Measurements from ENCODE around the gene CDCA4.
"Not testable (repeated sequence)": the region's sequence is repeated elsewhere in the genome, so short reads cannot be mapped to it uniquely, and the experiment has no call there.

The CDCA4 gene

DNA sequence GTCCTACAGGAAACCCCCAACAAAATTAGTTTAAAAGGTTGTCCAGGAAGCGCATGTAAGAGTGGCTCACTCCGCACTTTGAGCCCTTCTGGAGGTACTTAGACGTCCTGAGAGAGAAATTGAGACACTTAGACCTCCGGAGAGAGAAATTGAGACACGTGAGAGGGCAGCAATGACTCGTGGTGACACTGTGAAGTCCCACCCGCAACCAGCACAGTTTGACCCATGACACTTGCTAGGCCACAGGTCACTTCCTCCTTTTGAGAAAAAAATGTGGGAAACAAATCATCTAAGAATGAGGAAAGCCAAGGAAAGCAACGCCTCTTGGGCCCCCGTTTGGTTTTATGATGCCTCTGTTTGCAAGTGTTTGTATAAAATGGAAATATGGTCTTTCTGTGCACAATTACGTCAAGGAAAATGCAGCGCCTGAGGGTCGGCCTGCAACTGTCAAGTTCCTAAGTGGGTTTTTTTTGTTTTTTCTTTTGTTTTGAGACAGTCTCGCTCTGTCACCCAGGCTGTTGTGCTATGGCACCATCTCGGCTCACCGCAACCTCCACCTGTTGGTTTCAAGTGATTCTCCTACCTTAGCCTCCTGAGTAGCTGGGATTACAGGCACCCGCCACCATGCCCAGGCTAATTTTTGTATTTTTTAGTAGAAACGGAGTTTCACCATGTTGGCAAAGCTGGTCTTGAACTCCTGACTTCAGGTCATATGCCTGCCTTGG, 13.6 kb upstream of the CDCA4 start:
- Mint-ChIP-seq H3K4me1 (peaks cover 16% of the 10 kb centered on the region), H3K9me3 (no peaks in the 10 kb centered on the region), H3K27me3 (peaks cover 25% of the 10 kb centered on the region), H3K27ac (no peak overlapping the region), H3K36me3 (peaks cover 2% of the 10 kb centered on the region), H3K4me3 (no peak overlapping the region)
- no peak for DNase-seq
- CTCF ChIA-PET = interaction anchor here (0.6 to 2.6 kb wide), 3 partner anchors 11 to 325 kb away, joined by 3 to 7 read pairs (median 3); no protein-coding TSS in a partner anchor

DNA sequence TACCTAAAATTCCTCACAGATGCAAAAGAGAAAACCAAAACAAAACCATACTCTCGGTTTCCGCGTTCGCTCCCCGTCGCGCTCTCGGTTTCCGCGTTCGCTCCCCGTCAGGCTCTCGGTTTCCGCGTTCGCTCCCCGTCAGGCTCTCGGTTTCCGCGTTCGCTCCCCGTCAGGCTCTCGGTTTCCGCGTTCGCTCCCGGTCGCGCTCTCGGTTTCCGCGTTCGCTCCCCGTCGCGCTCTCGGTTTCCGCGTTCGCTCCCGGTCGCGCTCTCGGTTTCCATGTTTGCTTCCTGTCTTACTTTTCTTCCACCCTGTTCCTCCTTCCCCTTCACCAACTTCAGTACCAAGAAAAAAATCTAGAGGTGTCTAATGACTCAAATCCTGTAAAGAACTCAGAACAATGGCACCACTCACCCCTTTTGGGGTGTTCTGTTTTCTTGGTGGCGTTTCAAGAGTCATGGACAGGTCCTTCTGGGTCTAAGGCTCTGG, 12.6 kb upstream of the CDCA4 start:
- DNase-seq = peak; percentile 51
- Mint-ChIP-seq H3K4me3 (peak overlapping the region; percentile 80), H3K4me1 (peaks cover 16% of the 10 kb centered on the region), H3K27me3 (peaks cover 25% of the 10 kb centered on the region), H3K27ac (peak overlapping the region; percentile 71)
- CTCF ChIA-PET, H3K9me3 Mint-ChIP-seq, H3K36me3 Mint-ChIP-seq: not testable (repeated sequence)

DNA sequence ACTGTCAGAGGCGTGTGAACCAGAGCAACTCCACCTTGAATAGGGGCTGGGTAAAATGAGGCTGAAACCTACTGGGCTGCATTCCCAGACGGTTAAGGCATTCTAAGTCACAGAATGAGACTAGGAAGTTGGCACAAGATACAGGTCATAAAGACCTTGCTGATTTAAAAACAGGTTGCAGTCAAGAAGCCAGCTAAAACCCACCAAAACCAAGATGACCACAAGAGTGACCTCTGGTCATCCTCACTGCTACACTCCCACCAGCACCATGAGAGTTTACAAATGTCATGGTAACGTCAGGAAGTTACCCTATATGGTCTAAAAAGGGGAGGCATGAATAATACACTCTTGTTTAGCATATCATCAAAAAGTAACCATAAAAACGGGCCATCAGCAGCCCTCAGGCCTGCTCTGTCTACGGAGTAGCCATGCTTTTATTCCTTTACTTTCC, 11.6 kb upstream of the CDCA4 start:
- CTCF ChIA-PET = interaction anchor here (2.7 kb wide), 1 partner anchor 12 kb away, joined by 6 read pairs; no protein-coding TSS in a partner anchor
- peak overlapping the region; percentile 21 for H3K4me3 Mint-ChIP-seq
- not testable (repeated sequence) for H3K9me3 Mint-ChIP-seq, H3K27ac Mint-ChIP-seq, H3K36me3 Mint-ChIP-seq, DNase-seq
- H3K27me3 Mint-ChIP-seq = peaks cover 25% of the 10 kb centered on the region
- H3K4me1 Mint-ChIP-seq = peaks cover 16% of the 10 kb centered on the region

DNA sequence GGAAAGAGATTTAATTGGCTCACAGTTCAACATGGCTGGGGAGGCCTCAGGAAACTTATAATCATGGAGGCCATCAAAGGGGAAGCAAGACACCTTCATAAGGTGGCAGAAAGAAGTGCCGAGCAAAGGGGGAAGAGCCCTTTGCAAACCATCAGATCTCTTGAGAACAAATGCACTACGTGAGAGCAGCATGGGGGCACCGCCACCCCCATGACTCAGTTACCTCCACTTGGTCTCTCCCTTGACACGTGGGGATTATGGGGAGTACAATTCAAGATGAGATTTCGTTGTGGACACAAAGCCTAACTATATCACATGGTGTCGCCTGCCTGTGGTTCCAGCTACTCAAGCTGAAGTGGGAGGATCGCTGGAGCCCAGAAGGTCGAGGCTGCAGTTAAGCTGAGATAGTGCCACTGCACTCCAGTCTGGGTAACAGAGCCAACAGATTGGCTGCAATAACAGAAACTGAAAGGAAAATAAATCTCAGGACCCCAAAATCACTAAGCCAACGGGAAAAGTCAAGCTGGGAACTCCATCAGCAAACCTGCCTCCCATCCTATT, 10.0 kb upstream of the CDCA4 start:
- Mint-ChIP-seq H3K9me3 (no peaks in the 10 kb centered on the region), H3K4me3 (no peak overlapping the region), H3K36me3 (peaks cover 2% of the 10 kb centered on the region), H3K27me3 (peaks cover 21% of the 10 kb centered on the region), H3K27ac (no peak overlapping the region), H3K4me1 (peaks cover 26% of the 10 kb centered on the region)
- DNase-seq = no peak
- CTCF ChIA-PET = interaction anchor here (1.3 to 2.7 kb wide), 2 partner anchors 10 to 14 kb away, joined by 4 to 6 read pairs; partner anchors contain the start of gene CDCA4

DNA sequence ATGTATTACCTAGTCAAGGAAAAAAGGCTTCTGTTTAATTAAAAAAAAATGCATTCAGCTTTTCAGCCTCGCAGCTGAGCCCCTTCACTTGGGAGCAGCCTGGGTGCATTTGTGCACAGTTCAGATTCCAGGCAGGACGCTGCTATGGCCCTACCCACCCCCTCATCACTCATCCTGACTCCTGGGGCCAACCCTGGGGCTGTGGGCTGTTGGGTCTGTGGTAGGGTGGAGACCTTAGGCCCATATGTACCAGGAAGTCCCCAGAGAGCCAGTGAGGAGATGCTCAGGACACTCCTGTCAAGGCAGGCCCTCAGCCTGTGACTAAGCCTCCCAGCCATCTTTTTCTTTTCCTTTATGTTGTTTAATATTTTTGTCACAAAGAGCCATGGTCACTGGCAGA, 9.3 kb upstream of the CDCA4 start:
- Mint-ChIP-seq H3K36me3 (peaks cover 2% of the 10 kb centered on the region), H3K4me3 (no peak overlapping the region), H3K27ac (no peak overlapping the region), H3K9me3 (no peaks in the 10 kb centered on the region), H3K27me3 (peaks cover 21% of the 10 kb centered on the region), H3K4me1 (peaks cover 29% of the 10 kb centered on the region)
- CTCF ChIA-PET = interaction anchor here (2.7 kb wide), 1 partner anchor 15 kb away, joined by 6 read pairs; no protein-coding TSS in a partner anchor
- no peak for DNase-seq

DNA sequence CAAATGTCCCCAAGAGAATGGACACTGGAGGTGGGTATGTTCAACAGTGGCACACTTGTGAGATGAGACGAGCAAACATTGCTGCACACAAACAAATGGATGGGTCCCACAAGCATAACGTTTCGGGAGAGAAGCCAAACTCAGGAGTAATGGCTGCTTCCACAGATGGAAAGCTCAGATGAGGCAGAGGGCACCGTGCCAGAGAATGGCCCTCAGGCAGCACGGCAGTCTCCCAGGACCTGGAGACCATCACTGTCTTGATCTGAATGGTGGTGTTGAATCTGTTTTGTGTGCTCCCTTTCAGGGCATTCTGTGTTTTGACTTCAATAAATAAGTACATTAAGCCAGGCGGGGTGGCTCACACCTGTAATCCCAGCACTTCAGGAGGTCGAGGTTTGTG, 8.5 kb upstream of the CDCA4 start:
- CTCF ChIA-PET = interaction anchor here (2.5 kb wide), 1 partner anchor 16 kb away, joined by 17 read pairs; no protein-coding TSS in a partner anchor
- no peak overlapping the region for H3K4me3 Mint-ChIP-seq
- peaks cover 33% of the 10 kb centered on the region for H3K4me1 Mint-ChIP-seq
- no peak overlapping the region for H3K27ac Mint-ChIP-seq
- DNase-seq = no peak
- H3K27me3 Mint-ChIP-seq = peaks cover 16% of the 10 kb centered on the region
- no peaks in the 10 kb centered on the region for H3K9me3 Mint-ChIP-seq
- peaks cover 2% of the 10 kb centered on the region for H3K36me3 Mint-ChIP-seq

DNA sequence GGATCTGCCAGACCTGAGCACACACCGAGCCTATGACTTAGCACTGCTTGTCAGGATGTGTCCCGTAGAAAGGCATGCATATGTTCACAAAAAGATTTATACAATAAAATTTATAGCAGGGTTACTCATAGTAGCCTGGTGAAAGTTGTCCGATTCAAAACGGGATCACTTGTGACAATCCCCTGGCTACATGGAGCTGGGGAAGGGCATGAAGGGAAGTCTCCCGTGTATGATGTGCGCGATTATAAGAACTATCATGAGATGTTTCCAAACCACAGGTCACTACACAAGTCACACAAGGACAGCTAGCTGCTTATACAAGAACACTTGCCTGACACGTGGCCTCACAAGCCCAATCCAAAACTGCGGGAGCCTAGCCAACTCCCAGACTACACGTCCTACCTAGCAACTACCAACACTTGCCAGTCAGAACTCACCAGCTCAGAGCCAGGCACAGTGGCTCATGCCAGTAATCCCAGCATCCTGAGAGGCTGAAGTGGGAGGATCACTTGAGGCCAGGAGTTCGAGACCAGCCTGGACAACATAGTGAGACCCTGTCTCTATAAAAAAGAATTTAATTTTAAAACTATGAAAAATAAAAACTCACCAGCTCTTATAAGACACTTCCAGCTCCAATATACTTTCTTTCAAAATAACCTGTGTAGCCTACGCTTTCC, 7.5 kb upstream of the CDCA4 start:
- Mint-ChIP-seq H3K4me3 (no peak overlapping the region), H3K27ac (no peak overlapping the region), H3K4me1 (peaks cover 32% of the 10 kb centered on the region), H3K9me3 (no peaks in the 10 kb centered on the region), H3K27me3 (peaks cover 6% of the 10 kb centered on the region), H3K36me3 (no peaks in the 10 kb centered on the region)
- DNase-seq = no peak
- CTCF ChIA-PET = interaction anchor here (2.5 kb wide), 1 partner anchor 17 kb away, joined by 17 read pairs; no protein-coding TSS in a partner anchor

DNA sequence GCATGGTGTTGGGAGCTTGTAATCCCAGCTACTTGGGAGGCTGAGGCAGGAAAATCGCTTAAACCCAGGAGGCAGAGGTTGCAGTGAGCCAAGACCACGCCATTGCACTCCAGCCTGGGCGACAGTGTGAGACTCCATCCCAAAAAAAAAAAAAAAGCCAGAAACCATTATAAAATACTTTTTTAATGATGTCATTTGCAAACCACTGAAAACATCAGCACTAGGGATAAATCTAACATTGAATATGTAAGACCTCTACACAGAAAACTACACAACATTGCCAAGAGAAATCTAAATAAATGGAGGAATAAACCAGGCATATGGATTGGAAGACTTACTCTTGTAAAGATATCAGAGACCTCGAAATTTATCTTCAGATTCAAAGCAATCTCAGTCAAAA, 6.8 kb upstream of the CDCA4 start:
- not testable (repeated sequence) for H3K27me3 Mint-ChIP-seq, H3K36me3 Mint-ChIP-seq, DNase-seq, H3K27ac Mint-ChIP-seq, H3K9me3 Mint-ChIP-seq, H3K4me3 Mint-ChIP-seq
- CTCF ChIA-PET = interaction anchor here (2.5 kb wide), 1 partner anchor 17 kb away, joined by 17 read pairs; no protein-coding TSS in a partner anchor
- H3K4me1 Mint-ChIP-seq = peaks cover 30% of the 10 kb centered on the region

DNA sequence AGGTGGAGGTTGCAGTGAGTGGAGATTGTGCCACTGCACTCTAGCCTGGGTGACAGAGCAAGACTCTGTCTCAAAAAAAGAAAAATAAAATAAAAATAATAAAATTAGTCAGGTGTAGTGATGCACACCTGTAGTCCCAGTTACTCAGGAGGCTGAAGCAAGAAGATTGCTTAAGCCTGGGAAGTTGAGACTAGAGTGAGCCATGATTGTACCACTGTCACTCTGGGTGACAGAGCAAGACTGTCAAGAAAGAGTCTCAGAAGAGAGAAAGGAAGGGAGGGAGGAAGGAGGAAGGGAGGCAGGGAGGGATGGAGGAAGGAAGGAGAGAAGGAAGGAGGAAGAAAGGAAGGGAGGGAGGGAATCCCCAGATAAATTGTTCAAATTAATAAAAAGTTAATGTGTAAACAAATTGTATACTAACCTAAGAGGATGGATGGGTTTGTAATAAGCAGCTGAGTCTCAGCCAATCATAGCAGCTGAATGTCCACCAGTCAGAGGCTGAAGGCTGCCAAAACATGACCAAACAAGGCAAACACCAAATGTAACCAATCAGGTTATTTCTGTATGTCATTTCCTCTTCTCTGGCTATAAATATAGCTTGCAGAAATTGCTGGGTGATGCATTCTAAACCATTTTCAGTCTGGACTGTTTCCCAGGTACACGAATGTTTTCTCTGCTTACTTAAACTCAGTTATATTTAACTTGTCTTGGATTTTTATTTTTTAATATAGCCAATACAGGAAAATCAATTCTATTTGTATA, 6.1 kb upstream of the CDCA4 start:
- Mint-ChIP-seq H3K36me3 (no peaks in the 10 kb centered on the region), H3K27ac (no peak overlapping the region), H3K27me3 (no peaks in the 10 kb centered on the region), H3K4me1 (peaks cover 34% of the 10 kb centered on the region), H3K9me3 (no peaks in the 10 kb centered on the region), H3K4me3 (no peak overlapping the region)
- CTCF ChIA-PET = interaction anchor here (0.8 to 2.5 kb wide), 3 partner anchors 10 to 18 kb away, joined by 3 to 17 read pairs (median 4); no protein-coding TSS in a partner anchor
- DNase-seq = no peak

DNA sequence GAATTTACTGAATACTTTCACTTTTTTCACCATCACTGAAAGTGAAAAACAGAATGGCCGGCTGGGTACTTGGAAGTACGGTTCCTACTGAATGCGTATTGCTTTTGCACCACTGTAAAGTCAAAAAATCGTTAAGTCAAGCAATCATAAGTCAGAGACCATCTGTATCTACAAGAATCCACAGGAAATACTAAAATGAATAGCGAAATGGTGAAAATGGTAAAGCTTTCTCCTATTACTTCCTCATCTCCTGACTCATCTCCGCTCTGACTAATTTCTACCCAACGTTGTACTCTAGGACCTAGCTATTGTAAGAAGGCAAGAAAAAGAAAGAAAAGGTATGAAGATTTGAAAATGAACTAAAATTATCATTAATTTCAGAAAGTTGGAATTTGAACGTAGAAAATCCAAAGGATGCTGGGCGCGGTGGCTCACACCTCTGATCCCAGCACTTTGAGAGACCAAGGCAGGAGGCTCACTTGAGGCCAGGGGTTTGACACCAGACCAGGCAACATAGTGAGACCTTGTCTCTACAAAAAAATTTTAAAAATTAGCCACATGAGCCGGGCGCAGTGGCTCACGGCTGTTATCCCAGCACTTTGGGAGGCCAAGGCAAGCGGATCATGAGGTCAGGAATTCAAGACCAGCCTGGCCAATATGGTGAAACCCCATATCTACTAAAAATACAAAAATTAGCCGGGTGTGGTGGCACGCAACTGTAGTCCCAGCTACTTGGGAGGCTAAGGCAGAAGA, 5.3 kb upstream of the CDCA4 start:
- H3K27ac Mint-ChIP-seq = peak overlapping the region; percentile 29
- CTCF ChIA-PET = interaction anchor here (0.8 to 2.0 kb wide), 2 partner anchors 13 to 16 kb away, joined by 4 read pairs; no protein-coding TSS in a partner anchor
- H3K36me3 Mint-ChIP-seq = no peaks in the 10 kb centered on the region
- H3K27me3 Mint-ChIP-seq = no peaks in the 10 kb centered on the region
- no peak overlapping the region for H3K4me3 Mint-ChIP-seq
- no peaks in the 10 kb centered on the region for H3K9me3 Mint-ChIP-seq
- DNase-seq = no peak
- H3K4me1 Mint-ChIP-seq = peaks cover 40% of the 10 kb centered on the region

DNA sequence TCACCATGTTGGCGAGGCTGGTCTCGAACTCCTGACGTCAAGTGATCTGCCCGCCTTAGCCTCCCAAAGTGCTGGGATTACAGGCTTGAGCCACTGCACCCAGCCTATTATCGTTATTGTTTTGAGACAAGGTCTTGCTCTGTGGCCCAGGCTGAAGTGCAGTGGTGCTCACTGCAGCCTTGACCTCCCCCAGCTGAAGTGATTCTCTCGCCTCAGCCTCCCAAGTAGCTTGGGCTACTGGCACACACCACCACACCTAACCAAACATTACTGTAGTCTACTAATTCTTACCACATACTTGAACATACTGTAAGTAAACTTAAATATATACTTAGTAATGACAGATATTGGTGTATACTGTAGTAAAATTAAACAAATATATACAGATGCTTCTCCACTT, 4.5 kb upstream of the CDCA4 start:
- CTCF ChIA-PET = interaction anchor here (2.0 kb wide), 1 partner anchor 17 kb away, joined by 4 read pairs; no protein-coding TSS in a partner anchor
- no peak for DNase-seq
- H3K9me3 Mint-ChIP-seq = no peaks in the 10 kb centered on the region
- H3K4me3 Mint-ChIP-seq = no peak overlapping the region
- H3K4me1 Mint-ChIP-seq = peaks cover 40% of the 10 kb centered on the region
- H3K27me3 Mint-ChIP-seq = no peaks in the 10 kb centered on the region
- no peaks in the 10 kb centered on the region for H3K36me3 Mint-ChIP-seq
- H3K27ac Mint-ChIP-seq = peak overlapping the region; percentile 58

DNA sequence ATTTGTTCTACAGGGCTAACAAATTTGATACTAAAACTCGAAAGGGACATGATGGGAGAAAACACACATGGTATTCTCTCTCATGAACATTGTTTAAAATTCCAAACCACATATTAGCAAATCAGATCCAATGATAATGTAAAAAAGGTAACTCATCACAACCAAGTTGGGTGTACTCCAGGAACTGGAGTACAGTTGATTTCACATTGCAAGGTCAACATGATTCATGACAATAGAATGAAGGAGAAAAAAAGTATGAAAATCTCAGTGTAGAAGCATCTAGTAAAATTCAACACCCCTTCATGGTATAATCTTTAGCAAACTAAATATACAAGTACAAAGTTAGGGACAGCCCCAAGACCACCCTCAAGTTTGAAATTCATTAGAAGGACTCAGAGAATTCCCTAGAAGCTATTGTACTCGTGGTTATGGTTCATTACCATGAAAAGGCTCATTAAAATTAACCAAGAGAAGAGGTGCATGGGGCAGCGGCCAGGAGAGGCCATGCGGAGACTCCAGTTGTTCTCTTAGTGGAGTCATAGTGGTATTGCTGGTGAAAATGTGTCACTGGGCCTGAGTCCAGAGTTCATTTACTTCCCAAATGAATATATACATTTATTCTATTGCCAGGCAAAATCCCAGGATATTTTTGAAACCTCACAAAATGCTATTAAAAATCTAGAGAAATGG, 3.1 kb upstream of the CDCA4 start:
- DNase-seq = no peak
- CTCF ChIA-PET = interaction anchor here (6.4 kb wide), 1 partner anchor 20 kb away, joined by 44 read pairs; no protein-coding TSS in a partner anchor
- Mint-ChIP-seq H3K9me3 (no peaks in the 10 kb centered on the region), H3K27ac (no peak overlapping the region), H3K4me1 (peaks cover 52% of the 10 kb centered on the region), H3K4me3 (no peak overlapping the region), H3K36me3 (peaks cover 11% of the 10 kb centered on the region), H3K27me3 (no peaks in the 10 kb centered on the region)
